SK-N-MC (cell line): ENCODE results near the gene PTGES3L.

ENCODE experiments used
- DNase-seq: peaks from one replicate; pipeline ENCODE4 v3.0.0-alpha.2; 2011; ENCODE audit warnings: low read depth, low spot score
- H3K27ac ChIP-seq: fragments of 200-600 bp; sonication (generic); 2 replicates; pipeline ENCODE4 v1.5.1; 2016; ENCODE audit warnings: mixed run types
- H3K36me3 ChIP-seq: fragments of 200-600 bp; sonication (generic); 2 replicates; pipeline ENCODE4 v1.6.1; 2017; ENCODE audit warnings: antibody characterized with exemption, low read length, mixed read lengths; ENCODE audit not compliant: insufficient read depth
- H3K4me3 ChIP-seq: fragments of 200-600 bp; sonication (generic); 2 replicates; pipeline ENCODE4 v1.5.1; 2016
- H3K9ac ChIP-seq: fragments of 200-600 bp; sonication (generic); 2 replicates; pipeline ENCODE4 v1.8.0; 2017; ENCODE audit warnings: mixed run types, mixed read lengths; ENCODE audit not compliant: insufficient read length
- H3K9me3 ChIP-seq: fragments of 200-600 bp; sonication (generic); 2 replicates; pipeline ENCODE4 v1.6.1; 2017; ENCODE audit warnings: low read depth, mild to moderate bottlenecking, antibody characterized with exemption, low read length, moderate library complexity, mixed read lengths
- EZH2 ChIP-seq: fragments of 200-600 bp; sonication (generic); IDR thresholded peaks from one replicate; pipeline ENCODE4 v1.6.1; 2017; ENCODE audit warnings: antibody characterized with exemption
- FOXP2 ChIP-seq: optimal IDR thresholded peaks from 2 replicates; pipeline ENCODE3; 2011; ENCODE audit warnings: mild to moderate bottlenecking, moderate library complexity; ENCODE audit not compliant: insufficient read depth; ENCODE audit errors: extremely low read length, control extremely low read depth
- POLR2AphosphoS5 ChIP-seq: IDR thresholded peaks from 2 replicates; pipeline ENCODE4 v1.6.1; 2012; ENCODE audit warnings: mild to moderate bottlenecking, low read depth, low read length, borderline replicate concordance

The PTGES3L gene

GRCh38 chr17:42971589-42971988 is 8.3 kb downstream of the PTGES3L start:
- Histone ChIP-seq H3K36me3 (no peaks in the 10 kb centered on the region), H3K4me3 (no peak overlapping the region), H3K9ac (no peak overlapping the region), H3K27ac (no peak overlapping the region), H3K9me3 (no peaks in the 10 kb centered on the region)
- no peak for TF ChIP-seq POLR2AphosphoS5
- TF ChIP-seq FOXP2, result no peak
- no peak for TF ChIP-seq EZH2
- DNase-seq, result no peak

GRCh38 chr17:42969001-42969581 is 10.8 kb downstream of the PTGES3L start:
- no peaks in the 10 kb centered on the region for H3K9me3 ChIP-seq
- no peak overlapping the region for H3K4me3 ChIP-seq
- peak overlapping the region; percentile 67 for H3K27ac ChIP-seq
- no peak for TF ChIP-seq POLR2AphosphoS5
- no peak for TF ChIP-seq FOXP2
- H3K36me3 ChIP-seq, result no peaks in the 10 kb centered on the region
- peak overlapping the region; percentile 19 for H3K9ac ChIP-seq
- no peak for DNase-seq

GRCh38 chr17:42967925-42968324 is 12.0 kb downstream of the PTGES3L start:
- no peak for DNase-seq
- Histone ChIP-seq H3K9ac (no peak overlapping the region), H3K4me3 (no peak overlapping the region), H3K9me3 (no peaks in the 10 kb centered on the region), H3K27ac (no peak overlapping the region), H3K36me3 (peaks cover under 1% of the 10 kb centered on the region; the same call in 1 of the 2 replicates)
- TF ChIP-seq POLR2AphosphoS5 (no peak), EZH2 (no peak), FOXP2 (no peak)

- H3K9me3 ChIP-seq, result no peaks in the 10 kb centered on the region
- peak within 1 kb of the TSS; percentile 86 for H3K4me3 ChIP-seq
- DNase-seq, result peak; percentile 82
- H3K27ac ChIP-seq, result peak within 1 kb of the TSS; percentile 81
- H3K9ac ChIP-seq, result peak within 1 kb of the TSS; percentile 87
- peaks cover 36% of the 10 kb centered on the region for H3K36me3 ChIP-seq
- no peak for TF ChIP-seq EZH2
- TF ChIP-seq POLR2AphosphoS5, result peak; percentile 98
- TF ChIP-seq FOXP2, result no peak
These were observed 15.5 kb downstream of the PTGES3L start, which contains the start of gene AARSD1 for GRCh38 chr17:42964161-42964932. Gene AARSD1, minus strand, starts transcription at chr17:42964454. Its CDS starts 14 bp downstream, at chr17:42964440.

- no peak for DNase-seq
- Histone ChIP-seq H3K27ac (no peak overlapping the region), H3K4me3 (no peak overlapping the region), H3K9ac (no peak overlapping the region), H3K36me3 (peaks cover 82% of the 10 kb centered on the region), H3K9me3 (no peaks in the 10 kb centered on the region)
- TF ChIP-seq EZH2, result no peak
These were observed 26.2 kb downstream of the PTGES3L start for GRCh38 chr17:42953669-42954068.

- Histone ChIP-seq H3K9me3 (no peaks in the 10 kb centered on the region), H3K4me3 (no peak overlapping the region), H3K27ac (no peak overlapping the region), H3K9ac (no peak overlapping the region), H3K36me3 (peaks cover 56% of the 10 kb centered on the region)
- DNase-seq, result no peak
- TF ChIP-seq EZH2, result no peak
- no peak for TF ChIP-seq POLR2AphosphoS5
- TF ChIP-seq FOXP2, result no peak
These were observed 29.7 kb downstream of the PTGES3L start for GRCh38 chr17:42950044-42950783.

- no peak overlapping the region for H3K27ac ChIP-seq
- no peaks in the 10 kb centered on the region for H3K9me3 ChIP-seq
- DNase-seq, result no peak
These were observed 33.1 kb downstream of the PTGES3L start for GRCh38 chr17:42946812-42947211.

GRCh38 chr17:42944211-42944610 is 35.7 kb downstream of the PTGES3L start:
- Histone ChIP-seq H3K9ac (no peak overlapping the region), H3K4me3 (no peak overlapping the region), H3K9me3 (no peaks in the 10 kb centered on the region), H3K27ac (no peak overlapping the region), H3K36me3 (peaks cover 3% of the 10 kb centered on the region; the same call in 1 of the 2 replicates)
- DNase-seq, result no peak
- no peak for TF ChIP-seq POLR2AphosphoS5
- TF ChIP-seq FOXP2, result no peak
- TF ChIP-seq EZH2, result no peak

More at GRCh38 chr17:42946812-42947211, 33.1 kb downstream of the PTGES3L start:
- Histone ChIP-seq H3K36me3 (peaks cover 28% of the 10 kb centered on the region), H3K9ac (no peak overlapping the region), H3K4me3 (no peak overlapping the region)
- TF ChIP-seq POLR2AphosphoS5, result no peak
- no peak for TF ChIP-seq EZH2
- TF ChIP-seq FOXP2, result no peak
